IMR-90 (cell line): Measurements from ENCODE around the gene ST6GALNAC3. TPM values are rescaled to one million over a fixed set of nuclear protein-coding genes. Genes with fewer than 3 reads are reported as not detected.

Experiments used
- ATAC-seq: fragments of 200-7000 bp; cut with Tn5 transposase; 2 replicates; pipeline ENCODE4 v1.9.1; 2020; ENCODE audit warnings: low read depth, mild to moderate bottlenecking, moderate library complexity
- BruUV-seq: library from RNA; stranded (reverse); fragments of 400-500 nt; replicated peaks from 2 replicates; lab custom pipeline; 2021; lab: Mats Ljungman, UMichigan
- CTCF ChIA-PET: fragments of 300-600 bp; formaldehyde crosslinking; extraction: SDS; loops from one replicate; lab custom pipeline; 2021; ENCODE audit warnings: antibody characterized with exemption; lab: Yijun Ruan, JAX
- POLR2A ChIA-PET: fragments of 300-600 bp; sonication (Branson Sonifier 250); formaldehyde crosslinking; loops from one replicate; lab custom pipeline; 2022; ENCODE audit warnings: antibody characterized with exemption; ENCODE audit not compliant: unreplicated experiment; lab: Charles Lee
- DNase-seq: peaks from one replicate; pipeline ENCODE4 v3.0.0; 2013
- H2AFZ ChIP-seq: replicated peaks from 2 replicates; pipeline ENCODE3; 2013; ENCODE audit warnings: low read length, mild to moderate bottlenecking; ENCODE audit not compliant: poor library complexity
- H2AK5ac ChIP-seq: 2 replicates; pipeline ENCODE4 v1.6.1; 2013; ENCODE audit warnings: low read depth, low read length, inconsistent platforms
- H2AK9ac ChIP-seq: replicated peaks from 2 replicates; pipeline ENCODE3; 2013; ENCODE audit warnings: mild to moderate bottlenecking, low read depth, low read length, moderate library complexity; ENCODE audit not compliant: poor library complexity
- H2BK120ac ChIP-seq: 2 replicates; pipeline ENCODE4 v1.6.1; 2013; ENCODE audit warnings: low read depth, low read length, inconsistent platforms
- H2BK15ac ChIP-seq: 3 replicates; pipeline ENCODE4 v1.6.1; 2013; ENCODE audit warnings: low read depth, low read length, inconsistent platforms
- H2BK20ac ChIP-seq: 2 replicates; pipeline ENCODE4 v1.6.1; 2013; ENCODE audit warnings: low read depth, mild to moderate bottlenecking, inconsistent platforms, low read length, moderate library complexity
- H2BK5ac ChIP-seq: 2 replicates; pipeline ENCODE4 v1.6.1; 2013; ENCODE audit warnings: mild to moderate bottlenecking, low read depth, low read length, inconsistent platforms; ENCODE audit not compliant: poor library complexity, severe bottlenecking
- H3K14ac ChIP-seq: replicated peaks from 2 replicates; pipeline ENCODE4 v1.6.1; 2013; ENCODE audit warnings: low read depth, low read length, inconsistent platforms
- H3K18ac ChIP-seq: 2 replicates; pipeline ENCODE4 v1.6.1; 2013; ENCODE audit warnings: low read depth, low read length, control low read depth
- H3K23ac ChIP-seq: 2 replicates; pipeline ENCODE4 v1.6.1; 2013; ENCODE audit warnings: low read depth, low read length, inconsistent platforms
- H3K27ac ChIP-seq: 2 replicates; pipeline ENCODE4 v1.5.1; 2013; ENCODE audit warnings: mild to moderate bottlenecking, control low read depth, low read length; ENCODE audit not compliant: insufficient read depth
- H3K27me3 ChIP-seq: 2 replicates; pipeline ENCODE4 v1.6.1; 2013; ENCODE audit warnings: low read length; ENCODE audit not compliant: control insufficient read depth, insufficient read depth
- H3K36me3 ChIP-seq: 2 replicates; pipeline ENCODE4 v1.6.1; 2013; ENCODE audit warnings: low read length, mixed read lengths; ENCODE audit not compliant: control insufficient read depth, insufficient read depth
- H3K4ac ChIP-seq: 2 replicates; pipeline ENCODE4 v1.6.1; 2013; ENCODE audit warnings: low read depth, low read length, inconsistent platforms
- H3K4me1 ChIP-seq: 2 replicates; pipeline ENCODE4 v1.6.1; 2013; ENCODE audit warnings: low read length, mixed read lengths; ENCODE audit not compliant: control insufficient read depth, insufficient read depth
- H3K4me2 ChIP-seq: 2 replicates; pipeline ENCODE4 v1.6.1; 2013; ENCODE audit warnings: low read depth, mild to moderate bottlenecking, control low read depth, low read length, moderate library complexity
- H3K4me3 ChIP-seq: 2 replicates; pipeline ENCODE4 v1.5.1; 2013; ENCODE audit warnings: low read depth, mild to moderate bottlenecking, control low read depth, low read length, moderate library complexity; ENCODE audit not compliant: insufficient read depth
- H3K56ac ChIP-seq: 2 replicates; pipeline ENCODE4 v1.6.1; 2013; ENCODE audit warnings: low read length, inconsistent platforms; ENCODE audit not compliant: insufficient read depth; ENCODE audit errors: extremely low read depth
- H3K79me1 ChIP-seq, 2 experiments: 2 replicates each; pipeline ENCODE4 v1.6.1; 2013; ENCODE audit warnings: low read length in 2 of 2, inconsistent platforms in 1 of 2, low read depth in 1 of 2
- H3K9ac ChIP-seq: 2 replicates; pipeline ENCODE4 v1.6.1; 2013; ENCODE audit warnings: low read depth, low read length, control low read depth
- H3K9me1 ChIP-seq: 2 replicates; pipeline ENCODE4 v1.6.1; 2013; ENCODE audit warnings: low read length, inconsistent platforms; ENCODE audit not compliant: insufficient read depth
- H3K9me3 ChIP-seq: 2 replicates; pipeline ENCODE4 v1.6.1; 2013; ENCODE audit warnings: low read length; ENCODE audit not compliant: control insufficient read depth, insufficient read depth
- H4K20me1 ChIP-seq: 2 replicates; pipeline ENCODE4 v1.6.1; 2013; ENCODE audit warnings: low read length, inconsistent platforms; ENCODE audit not compliant: insufficient read depth
- H4K5ac ChIP-seq: 2 replicates; pipeline ENCODE4 v1.6.1; 2013; ENCODE audit warnings: mild to moderate bottlenecking, low read depth, low read length, control low read depth
- H4K8ac ChIP-seq, 2 experiments: 2 replicates each; pipeline ENCODE4 v1.6.1; 2013; ENCODE audit warnings: low read depth in 2 of 2, low read length in 2 of 2, control low read depth in 1 of 2, inconsistent platforms in 1 of 2
- H4K91ac ChIP-seq: 2 replicates; pipeline ENCODE4 v1.6.1; 2013; ENCODE audit warnings: low read depth, low read length, inconsistent platforms; ENCODE audit not compliant: insufficient read depth
- BHLHE40 ChIP-seq: fragments of 150-350 bp; IDR thresholded peaks from 2 replicates; pipeline ENCODE4 v1.6.1; 2016; ENCODE audit warnings: mild to moderate bottlenecking, low read depth, low read length
- CEBPB ChIP-seq: IDR thresholded peaks from 2 replicates; pipeline ENCODE4 v1.6.1; 2012; ENCODE audit warnings: low read depth, low read length, improper control_type of control experiment
- CHD1 ChIP-seq: IDR thresholded peaks from 2 replicates; pipeline ENCODE4 v1.6.1; 2012; ENCODE audit warnings: low read depth, low read length, improper control_type of control experiment
- FOS ChIP-seq: fragments of 150-350 bp; IDR thresholded peaks from 2 replicates; pipeline ENCODE4 v1.6.1; 2016; ENCODE audit warnings: low read depth, low read length
- MAFK ChIP-seq: IDR thresholded peaks from 2 replicates; pipeline ENCODE4 v1.6.1; 2012; ENCODE audit warnings: low read depth, low read length, improper control_type of control experiment
- MAZ ChIP-seq: IDR thresholded peaks from 2 replicates; pipeline ENCODE4 v1.6.1; 2012; ENCODE audit warnings: low read depth, mild to moderate bottlenecking, low read length, improper control_type of control experiment, moderate library complexity, borderline replicate concordance
- MXI1 ChIP-seq: IDR thresholded peaks from 2 replicates; pipeline ENCODE4 v1.6.1; 2012; ENCODE audit warnings: low read depth, mild to moderate bottlenecking, low read length, moderate library complexity, borderline replicate concordance
- NFE2L2 ChIP-seq: fragments of 150-350 bp; IDR thresholded peaks from 2 replicates; pipeline ENCODE4 v1.6.1; 2016; ENCODE audit warnings: low read depth, mild to moderate bottlenecking, low read length
- POLR2A ChIP-seq: IDR thresholded peaks from 2 replicates; pipeline ENCODE4 v1.6.1; 2012; ENCODE audit warnings: mild to moderate bottlenecking, low read depth, low read length
- RAD21 ChIP-seq: IDR thresholded peaks from 2 replicates; pipeline ENCODE4 v1.6.1; 2012; ENCODE audit warnings: low read length, improper control_type of control experiment
- RFX5 ChIP-seq: IDR thresholded peaks from 2 replicates; pipeline ENCODE4 v1.8.0; 2012; ENCODE audit warnings: low read depth, mild to moderate bottlenecking, low read length, moderate library complexity
- SMC3 ChIP-seq: fragments of 150-350 bp; IDR thresholded peaks from 2 replicates; pipeline ENCODE4 v1.6.1; 2016; ENCODE audit warnings: low read depth, mild to moderate bottlenecking, antibody characterized with exemption, low read length, moderate library complexity
- WGBS, 2 experiments: methylation state at CpG; one replicate each; pipeline versions ENCODE4 v1.1.5 to v1.1.7; 2013; ENCODE audit warnings: missing lambda C conversion rate in 2 of 2; ENCODE audit not compliant: insufficient read length in 1 of 2; ENCODE audit errors: extremely low coverage in 2 of 2; 5-methylcytosine and 5-hydroxymethylcytosine counted together
- dilution Hi-C: fragments of 300-500 bp; cut with HindIII; formaldehyde crosslinking; loops from one replicate; pipeline ENCODE4 v1.14.3; 2018; ENCODE audit warnings: low sequenced_read_pairs; ENCODE audit not compliant: unreplicated experiment
- in situ Hi-C: fragments of 300-500 bp; cut with MboI; formaldehyde crosslinking; loops from 3 replicates; pipeline ENCODE4 v1.14.3; 2019; ENCODE audit warnings: low sequenced_read_pairs, inconsistent platforms, mixed read lengths
- intact Hi-C: fragments of 100-400 bp; cut with micrococcal nuclease; formaldehyde crosslinking; loops from 2 replicates; pipeline ENCODE4 v1.10.0; 2022
- polyA plus RNA-seq, 3 experiments: library from polyadenylated mRNA; depleted of rRNA; stranded (reverse); fragments of >200 nt; gene quantifications; 2 replicates each; pipeline ENCODE4 v1.2.3, GENCODE V29; 2012; ENCODE audit warnings: low replicate concordance in 1 of 3
- total RNA-seq: library from RNA; depleted of rRNA; stranded (reverse); fragments of >200 nt; gene quantifications from 2 replicates; pipeline ENCODE4 v1.2.3, GENCODE V29; 2012
- TF ChIP-seq, protein P1 (sequence below): conservative IDR thresholded peaks from 2 replicates; pipeline ENCODE4 v1.5.1; 2012; ENCODE audit warnings: mild to moderate bottlenecking, low read depth, low read length, improper control_type of control experiment
- TF ChIP-seq, protein P2 (sequence below): fragments of 150-350 bp; IDR thresholded peaks from 2 replicates; pipeline ENCODE4 v1.6.1; 2017; ENCODE audit warnings: mild to moderate bottlenecking, antibody characterized with exemption, low read length, low read depth
- TF ChIP-seq, protein P3 (sequence below): fragments of 150-350 bp; IDR thresholded peaks from 2 replicates; pipeline ENCODE4 v1.6.1; 2016; ENCODE audit warnings: low read depth, mild to moderate bottlenecking, low read length, moderate library complexity, borderline replicate concordance

The ST6GALNAC3 gene
- total and polyA plus RNA-seq, 2 of the 4 experiments (the other 2 are of a cell fraction) = 0.65 to 1.3 TPM

DNA sequence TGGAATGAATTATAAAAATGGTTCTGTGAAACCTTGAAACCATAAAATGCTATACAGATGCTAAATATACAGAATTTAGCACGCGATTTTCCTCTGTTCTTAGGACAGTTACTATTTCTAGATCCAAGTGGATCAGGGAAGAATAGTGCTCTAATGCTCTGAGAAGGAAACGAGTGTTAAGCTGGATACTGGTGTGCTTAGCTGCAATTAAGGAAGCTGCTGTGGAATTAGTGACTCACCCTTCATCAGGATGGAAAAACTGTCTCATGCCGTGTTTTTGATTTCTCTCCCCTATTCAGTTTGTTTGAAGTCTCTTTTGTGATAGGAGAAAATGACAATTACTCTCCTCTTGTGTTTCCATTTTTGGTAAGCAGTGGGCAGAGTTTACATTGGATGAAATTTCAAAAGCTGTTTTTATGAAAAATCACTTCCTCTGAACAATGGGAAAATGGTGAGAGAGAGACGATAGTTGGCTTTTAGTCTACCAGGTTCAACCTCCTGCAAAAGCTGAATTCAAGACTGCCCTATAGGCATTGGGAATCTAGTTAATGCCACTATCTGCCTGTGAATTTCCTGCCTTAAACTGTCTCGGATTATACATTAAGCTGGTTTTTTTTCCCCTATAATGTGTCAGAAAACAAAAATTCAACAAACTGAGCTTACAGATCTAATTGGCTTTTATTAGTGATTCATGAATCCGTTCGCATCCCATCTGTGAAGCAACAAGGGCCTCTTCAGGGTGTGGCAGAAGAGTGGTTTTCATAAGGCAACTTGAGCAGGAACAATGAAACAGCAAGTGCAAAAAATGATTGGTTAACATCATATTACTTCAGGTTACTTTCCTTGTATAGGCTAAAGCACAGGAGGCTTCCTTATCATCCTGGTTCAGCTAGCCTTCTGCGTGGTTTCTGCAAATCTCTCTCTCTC is 179.8 kb downstream of the ST6GALNAC3 start:
- no peaks in the 10 kb centered on the region for H4K20me1 ChIP-seq
- no peak overlapping the region for H3K18ac ChIP-seq
- no peak overlapping the region for H3K23ac ChIP-seq
- ATAC-seq (no peak), DNase-seq (no peak)
- ChIA-PET CTCF (interaction anchor here (0.7 kb wide), 1 partner anchor 9 kb away, joined by 3 read pairs; no protein-coding TSS in a partner anchor), POLR2A (interaction anchor here (0.6 kb wide), 1 partner anchor 9 kb away, joined by 4 read pairs; no protein-coding TSS in a partner anchor)
- no peaks in the 10 kb centered on the region for H3K27me3 ChIP-seq
- WGBS, 2 experiments = no CpG with 5 or more reads among the region's 9 CpGs
- no peak overlapping the region for H3K14ac ChIP-seq
- no peak overlapping the region for H3K56ac ChIP-seq
- no peak overlapping the region for H3K4me2 ChIP-seq
- H3K79me1 ChIP-seq = no peaks in the 10 kb centered on the region
- H3K4me3 ChIP-seq = no peak overlapping the region
- H3K9me3 ChIP-seq = no peaks in the 10 kb centered on the region
- dilution Hi-C loops (no loop called here), intact Hi-C loops (no loop called here), in situ Hi-C loops (no loop called here)
- H2BK120ac ChIP-seq = no peak overlapping the region
- H3K4ac ChIP-seq = no peak overlapping the region
- no peak overlapping the region for H2AFZ ChIP-seq
- H3K4me1 ChIP-seq = no peaks in the 10 kb centered on the region
- H4K91ac ChIP-seq = no peak overlapping the region
- H3K9me1 ChIP-seq = no peaks in the 10 kb centered on the region
- no peak overlapping the region for H2AK9ac ChIP-seq
- no peak overlapping the region for H2AK5ac ChIP-seq
- H4K5ac ChIP-seq = no peak overlapping the region
- H3K27ac ChIP-seq = no peak overlapping the region
- H2BK20ac ChIP-seq = no peak overlapping the region
- no peak overlapping the region for H3K9ac ChIP-seq
- BruUV-seq = no TSS peak
- H3K36me3 ChIP-seq = no peaks in the 10 kb centered on the region
- H2BK15ac ChIP-seq = no peak overlapping the region
- H2BK5ac ChIP-seq = no peak overlapping the region
- H4K8ac ChIP-seq = no peak overlapping the region
- TF ChIP-seq MXI1 (no peak), MAZ (no peak), RFX5 (no peak), NFE2L2 (no peak), POLR2A (no peak), CEBPB (no peak), RAD21 (no peak), SMC3 (no peak), MAFK (no peak), CHD1 (no peak), FOS (no peak), BHLHE40 (no peak)
- TF ChIP-seq, protein P1, sequence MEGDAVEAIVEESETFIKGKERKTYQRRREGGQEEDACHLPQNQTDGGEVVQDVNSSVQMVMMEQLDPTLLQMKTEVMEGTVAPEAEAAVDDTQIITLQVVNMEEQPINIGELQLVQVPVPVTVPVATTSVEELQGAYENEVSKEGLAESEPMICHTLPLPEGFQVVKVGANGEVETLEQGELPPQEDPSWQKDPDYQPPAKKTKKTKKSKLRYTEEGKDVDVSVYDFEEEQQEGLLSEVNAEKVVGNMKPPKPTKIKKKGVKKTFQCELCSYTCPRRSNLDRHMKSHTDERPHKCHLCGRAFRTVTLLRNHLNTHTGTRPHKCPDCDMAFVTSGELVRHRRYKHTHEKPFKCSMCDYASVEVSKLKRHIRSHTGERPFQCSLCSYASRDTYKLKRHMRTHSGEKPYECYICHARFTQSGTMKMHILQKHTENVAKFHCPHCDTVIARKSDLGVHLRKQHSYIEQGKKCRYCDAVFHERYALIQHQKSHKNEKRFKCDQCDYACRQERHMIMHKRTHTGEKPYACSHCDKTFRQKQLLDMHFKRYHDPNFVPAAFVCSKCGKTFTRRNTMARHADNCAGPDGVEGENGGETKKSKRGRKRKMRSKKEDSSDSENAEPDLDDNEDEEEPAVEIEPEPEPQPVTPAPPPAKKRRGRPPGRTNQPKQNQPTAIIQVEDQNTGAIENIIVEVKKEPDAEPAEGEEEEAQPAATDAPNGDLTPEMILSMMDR = no peak
- TF ChIP-seq, protein P2, sequence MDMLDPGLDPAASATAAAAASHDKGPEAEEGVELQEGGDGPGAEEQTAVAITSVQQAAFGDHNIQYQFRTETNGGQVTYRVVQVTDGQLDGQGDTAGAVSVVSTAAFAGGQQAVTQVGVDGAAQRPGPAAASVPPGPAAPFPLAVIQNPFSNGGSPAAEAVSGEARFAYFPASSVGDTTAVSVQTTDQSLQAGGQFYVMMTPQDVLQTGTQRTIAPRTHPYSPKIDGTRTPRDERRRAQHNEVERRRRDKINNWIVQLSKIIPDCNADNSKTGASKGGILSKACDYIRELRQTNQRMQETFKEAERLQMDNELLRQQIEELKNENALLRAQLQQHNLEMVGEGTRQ = no peak
- TF ChIP-seq, protein P3, sequence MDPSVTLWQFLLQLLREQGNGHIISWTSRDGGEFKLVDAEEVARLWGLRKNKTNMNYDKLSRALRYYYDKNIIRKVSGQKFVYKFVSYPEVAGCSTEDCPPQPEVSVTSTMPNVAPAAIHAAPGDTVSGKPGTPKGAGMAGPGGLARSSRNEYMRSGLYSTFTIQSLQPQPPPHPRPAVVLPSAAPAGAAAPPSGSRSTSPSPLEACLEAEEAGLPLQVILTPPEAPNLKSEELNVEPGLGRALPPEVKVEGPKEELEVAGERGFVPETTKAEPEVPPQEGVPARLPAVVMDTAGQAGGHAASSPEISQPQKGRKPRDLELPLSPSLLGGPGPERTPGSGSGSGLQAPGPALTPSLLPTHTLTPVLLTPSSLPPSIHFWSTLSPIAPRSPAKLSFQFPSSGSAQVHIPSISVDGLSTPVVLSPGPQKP = no peak
